GM21367 (cell line): ENCODE measurements around the gene DNAJC12.
A peak's percentile ranks its signal among the peaks of the same experiment; 100 is the strongest.
"Not testable (repeated sequence)": the region's sequence is repeated elsewhere in the genome, so short reads cannot be mapped to it uniquely, and the experiment has no call there.

Experiments
- ATAC-seq: cut with Tn5 transposase; IDR thresholded peaks from one replicate; pipeline ENCODE4 v1.9.1; 2021; ENCODE audit not compliant: unreplicated experiment

Gene DNAJC12

GRCh38 chr10:67841737-67842136, 3.7 kb upstream of the DNAJC12 start:
- no peak for ATAC-seq

GRCh38 chr10:67839951-67840350, 2.0 kb upstream of the DNAJC12 start:
- ATAC-seq, result no peak

DNA sequence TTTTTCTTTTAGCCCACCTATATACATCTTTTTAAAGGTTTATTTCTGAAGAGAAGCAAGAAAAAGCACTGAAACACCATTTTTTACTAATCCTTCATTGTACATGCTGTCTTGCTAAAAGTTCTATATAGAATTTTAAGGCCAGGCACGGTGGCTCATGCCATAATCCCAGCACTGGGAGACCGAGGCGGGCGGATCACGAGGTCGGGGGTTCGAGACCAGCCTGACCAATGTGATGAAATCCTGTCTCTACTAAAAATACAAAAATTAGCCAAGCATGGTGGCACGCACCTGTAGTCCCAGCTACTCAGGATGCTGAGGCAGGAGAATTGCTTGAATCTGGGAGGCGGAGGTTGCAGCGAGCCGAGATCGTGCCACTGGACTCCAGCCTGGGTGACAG, 1.5 kb upstream of the DNAJC12 start:
- not testable (repeated sequence) for ATAC-seq

DNA sequence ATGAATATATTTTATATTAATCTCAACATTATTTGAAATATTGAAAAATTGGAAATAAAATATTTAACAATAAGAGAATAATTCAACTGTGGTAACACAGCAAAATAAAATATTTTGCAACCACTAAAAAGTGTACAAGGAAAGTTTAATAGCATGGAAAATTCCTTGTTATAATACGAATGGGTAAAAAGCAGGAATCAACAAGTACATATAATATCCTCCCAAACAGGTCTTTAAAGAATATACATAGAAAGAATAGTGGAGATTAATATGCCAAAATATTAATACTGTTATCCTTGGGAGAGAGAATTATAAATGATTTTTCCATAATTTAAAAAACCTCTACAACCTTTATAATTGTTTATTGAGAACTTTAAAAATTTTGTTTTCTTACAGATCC, 1.0 kb downstream of the DNAJC12 start:
- no peak for ATAC-seq

DNA sequence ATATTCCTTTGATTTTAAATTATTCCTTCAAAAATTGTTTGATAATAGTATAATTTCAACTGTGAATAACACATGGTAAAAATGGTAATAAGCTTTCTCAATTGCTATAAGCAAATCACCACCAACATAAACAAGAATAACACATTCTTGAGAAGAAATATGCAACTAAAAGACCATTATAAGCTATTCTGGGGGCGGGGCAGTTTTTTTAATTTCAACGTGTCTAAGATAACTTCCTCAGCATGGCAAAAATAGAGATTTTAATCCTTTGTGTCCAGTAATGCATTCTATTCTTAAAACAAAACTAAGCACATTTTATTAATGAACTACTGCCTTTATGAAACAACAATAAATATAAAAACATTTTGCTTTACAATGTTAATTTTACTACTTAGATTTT, 1.5 kb downstream of the DNAJC12 start:
- no peak for ATAC-seq

GRCh38 chr10:67835541-67836394, 2.2 kb downstream of the DNAJC12 start:
- ATAC-seq, result not testable (repeated sequence)

DNA sequence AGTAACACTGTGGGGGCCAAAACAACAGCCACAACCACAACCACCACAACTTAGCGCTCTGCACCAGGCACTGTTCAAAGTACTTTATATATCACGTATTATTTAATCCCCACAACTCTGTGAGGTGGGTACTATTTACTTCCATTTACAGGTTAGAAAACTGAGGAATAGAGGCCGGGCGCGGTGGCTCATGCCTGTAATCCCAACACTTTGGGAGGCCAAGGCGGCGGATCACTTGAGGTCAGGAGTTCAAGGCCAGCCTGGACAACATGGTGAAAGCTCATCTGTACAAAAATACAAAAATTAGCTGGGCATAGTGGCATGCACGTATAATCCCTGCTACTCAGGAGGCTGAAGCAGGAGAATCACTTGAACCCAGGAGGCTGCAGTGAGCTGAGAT, 3.6 kb downstream of the DNAJC12 start:
- no peak for ATAC-seq

- ATAC-seq, result no peak
These were observed 10.2 kb downstream of the DNAJC12 start for GRCh38 chr10:67827811-67828210.

- ATAC-seq, result no peak
These were observed 18.2 kb downstream of the DNAJC12 start for GRCh38 chr10:67819768-67820204.

GRCh38 chr10:67818323-67818722, 19.7 kb downstream of the DNAJC12 start:
- ATAC-seq, result no peak

- ATAC-seq, result no peak
These were observed 21.3 kb downstream of the DNAJC12 start for GRCh38 chr10:67816719-67817118.

GRCh38 chr10:67815571-67816059, 22.4 kb downstream of the DNAJC12 start:
- ATAC-seq, result no peak

GRCh38 chr10:67812007-67812406, 26.0 kb downstream of the DNAJC12 start:
- no peak for ATAC-seq

- ATAC-seq, result no peak
These were observed 28.9 kb downstream of the DNAJC12 start for GRCh38 chr10:67809107-67809506.

- no peak for ATAC-seq
These were observed 29.3 kb downstream of the DNAJC12 start for GRCh38 chr10:67808704-67809103.

- ATAC-seq, result no peak
These were observed 30.0 kb downstream of the DNAJC12 start for GRCh38 chr10:67807855-67808456.

DNA sequence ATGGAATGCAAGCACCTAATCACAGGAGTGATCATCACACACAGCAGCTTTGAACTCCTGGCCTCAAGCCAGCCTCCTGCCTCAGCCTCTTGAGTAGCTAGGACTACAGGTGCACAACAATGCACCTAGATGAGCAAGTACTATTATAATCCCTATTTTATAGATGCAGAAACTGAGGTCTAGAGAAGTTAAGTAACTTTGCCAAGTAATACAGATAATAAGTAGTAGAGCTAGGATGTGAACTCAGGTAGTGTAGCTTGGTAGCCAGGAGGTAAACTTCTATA, 33.7 kb downstream of the DNAJC12 start:
- no peak for ATAC-seq

GRCh38 chr10:67803588-67804394, 34.2 kb downstream of the DNAJC12 start:
- peak; percentile 75 for ATAC-seq

DNA sequence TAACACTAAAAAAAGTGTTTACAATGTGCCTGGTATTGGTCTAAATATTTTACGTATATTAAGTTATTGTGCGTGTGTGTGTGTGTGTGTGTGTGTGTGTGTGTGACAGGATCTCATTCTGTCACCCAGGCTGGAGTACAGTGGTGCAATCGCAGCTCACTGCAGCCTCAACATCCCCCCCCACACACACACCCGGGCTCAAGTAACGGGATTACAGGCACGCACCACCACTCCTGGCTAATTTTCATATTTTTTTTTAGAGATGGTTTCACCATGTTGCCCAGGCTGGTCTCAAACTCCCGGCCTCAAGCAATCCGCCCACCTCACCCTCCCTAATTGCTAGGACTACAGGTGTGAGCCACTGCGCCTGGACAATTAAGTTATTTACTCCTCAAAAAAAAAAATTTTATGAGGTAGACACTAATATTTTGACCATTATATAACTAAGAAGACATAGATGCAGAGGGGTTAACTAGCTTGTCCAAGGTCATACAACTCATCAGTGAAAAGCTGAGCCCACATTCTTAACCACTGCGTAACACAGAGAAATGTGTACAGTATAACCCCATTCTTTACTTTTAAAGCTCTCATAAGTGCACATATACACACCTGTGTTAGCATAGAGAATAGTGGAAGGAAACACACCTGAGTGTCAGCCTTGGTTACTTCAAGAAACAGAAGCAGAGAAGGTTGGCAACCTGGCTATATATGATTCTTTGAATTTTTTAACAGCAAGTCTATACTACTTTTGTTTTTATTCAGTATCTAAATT, 35.0 kb downstream of the DNAJC12 start:
- no peak for ATAC-seq

DNA sequence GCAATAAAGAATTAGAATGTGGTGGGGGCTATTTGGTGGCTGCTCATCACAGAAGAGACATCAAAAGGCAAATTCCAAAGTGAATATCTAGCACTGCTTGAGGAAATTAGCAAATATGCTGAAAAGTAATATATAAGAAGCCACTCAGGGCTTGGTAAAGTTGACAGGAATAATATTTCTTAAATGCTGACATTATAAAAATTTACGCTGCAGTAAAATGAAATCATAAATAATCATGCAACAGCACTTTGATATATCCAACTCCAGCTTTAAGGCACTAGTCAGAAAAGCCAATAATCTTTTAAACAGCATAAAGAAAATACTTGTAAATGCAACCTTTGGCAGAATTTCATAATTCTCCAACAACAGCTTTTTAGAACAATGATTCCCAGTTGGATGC, 36.9 kb downstream of the DNAJC12 start:
- ATAC-seq, result no peak

- ATAC-seq, result no peak
These were observed 43.0 kb downstream of the DNAJC12 start for GRCh38 chr10:67794909-67795460.
